Liver (tissue), 3 donors: ENCODE results near the gene TMED5.

ENCODE experiments used
- EGR1 ChIP-seq, 2 donors: IDR thresholded peaks; 2 replicates each; pipeline ENCODE4 v1.6.1; 2016 to 2018; ENCODE audit warnings: antibody characterized with exemption in 2 of 2, low read depth in 2 of 2
- JUND ChIP-seq, 2 donors: IDR thresholded peaks; 2 replicates each; pipeline ENCODE4 v1.6.1; 2016; ENCODE audit warnings: antibody characterized with exemption in 2 of 2
- TF ChIP-seq, protein P1 (sequence below): IDR thresholded peaks from 2 replicates; pipeline ENCODE4 v1.6.1; 2016; ENCODE audit warnings: antibody characterized with exemption
- TF ChIP-seq, protein P2 (sequence below): fragments of 150-350 bp; IDR thresholded peaks from 2 replicates; pipeline ENCODE4 v1.5.1; 2017; ENCODE audit warnings: improper control_type of control experiment, low read depth, low read length; ENCODE audit not compliant: missing input control
- TF ChIP-seq, protein P3 (sequence below): IDR thresholded peaks from 2 replicates; pipeline ENCODE4 v1.6.1; 2016; ENCODE audit warnings: antibody characterized with exemption
- donor health status: healthy.
- donor health status: healthy.

DNA sequence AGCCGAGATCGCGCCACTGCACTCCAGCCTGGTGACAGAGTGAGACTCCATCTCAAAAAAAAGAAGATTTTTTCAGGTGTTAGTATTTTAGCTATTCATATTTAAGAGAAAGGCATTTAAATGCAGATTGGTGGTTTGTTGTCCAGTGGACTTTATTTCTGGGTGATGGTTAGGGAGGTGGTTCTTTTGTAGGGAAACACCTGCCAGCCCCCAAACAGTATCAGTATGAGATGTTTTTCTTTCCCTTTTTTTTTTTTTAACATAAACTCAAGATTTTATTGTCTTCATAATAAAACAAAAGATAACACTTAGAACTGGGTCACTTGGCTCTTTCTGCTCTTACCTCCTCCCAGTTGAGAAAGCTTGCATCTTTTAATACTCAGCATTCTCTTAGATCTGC is 10.2 kb upstream of the TMED5 start:
- TF ChIP-seq, protein P1, sequence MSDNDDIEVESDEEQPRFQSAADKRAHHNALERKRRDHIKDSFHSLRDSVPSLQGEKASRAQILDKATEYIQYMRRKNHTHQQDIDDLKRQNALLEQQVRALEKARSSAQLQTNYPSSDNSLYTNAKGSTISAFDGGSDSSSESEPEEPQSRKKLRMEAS: no peak
- TF ChIP-seq, protein P2, sequence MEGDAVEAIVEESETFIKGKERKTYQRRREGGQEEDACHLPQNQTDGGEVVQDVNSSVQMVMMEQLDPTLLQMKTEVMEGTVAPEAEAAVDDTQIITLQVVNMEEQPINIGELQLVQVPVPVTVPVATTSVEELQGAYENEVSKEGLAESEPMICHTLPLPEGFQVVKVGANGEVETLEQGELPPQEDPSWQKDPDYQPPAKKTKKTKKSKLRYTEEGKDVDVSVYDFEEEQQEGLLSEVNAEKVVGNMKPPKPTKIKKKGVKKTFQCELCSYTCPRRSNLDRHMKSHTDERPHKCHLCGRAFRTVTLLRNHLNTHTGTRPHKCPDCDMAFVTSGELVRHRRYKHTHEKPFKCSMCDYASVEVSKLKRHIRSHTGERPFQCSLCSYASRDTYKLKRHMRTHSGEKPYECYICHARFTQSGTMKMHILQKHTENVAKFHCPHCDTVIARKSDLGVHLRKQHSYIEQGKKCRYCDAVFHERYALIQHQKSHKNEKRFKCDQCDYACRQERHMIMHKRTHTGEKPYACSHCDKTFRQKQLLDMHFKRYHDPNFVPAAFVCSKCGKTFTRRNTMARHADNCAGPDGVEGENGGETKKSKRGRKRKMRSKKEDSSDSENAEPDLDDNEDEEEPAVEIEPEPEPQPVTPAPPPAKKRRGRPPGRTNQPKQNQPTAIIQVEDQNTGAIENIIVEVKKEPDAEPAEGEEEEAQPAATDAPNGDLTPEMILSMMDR: no peak
- TF ChIP-seq JUND (IDR thresholded peaks at IDR 0.05): no peak
- no peak for TF ChIP-seq EGR1 (IDR thresholded peaks at IDR 0.05; ENCODE audit: low read depth in 2 of 2)
- TF ChIP-seq, protein P3, sequence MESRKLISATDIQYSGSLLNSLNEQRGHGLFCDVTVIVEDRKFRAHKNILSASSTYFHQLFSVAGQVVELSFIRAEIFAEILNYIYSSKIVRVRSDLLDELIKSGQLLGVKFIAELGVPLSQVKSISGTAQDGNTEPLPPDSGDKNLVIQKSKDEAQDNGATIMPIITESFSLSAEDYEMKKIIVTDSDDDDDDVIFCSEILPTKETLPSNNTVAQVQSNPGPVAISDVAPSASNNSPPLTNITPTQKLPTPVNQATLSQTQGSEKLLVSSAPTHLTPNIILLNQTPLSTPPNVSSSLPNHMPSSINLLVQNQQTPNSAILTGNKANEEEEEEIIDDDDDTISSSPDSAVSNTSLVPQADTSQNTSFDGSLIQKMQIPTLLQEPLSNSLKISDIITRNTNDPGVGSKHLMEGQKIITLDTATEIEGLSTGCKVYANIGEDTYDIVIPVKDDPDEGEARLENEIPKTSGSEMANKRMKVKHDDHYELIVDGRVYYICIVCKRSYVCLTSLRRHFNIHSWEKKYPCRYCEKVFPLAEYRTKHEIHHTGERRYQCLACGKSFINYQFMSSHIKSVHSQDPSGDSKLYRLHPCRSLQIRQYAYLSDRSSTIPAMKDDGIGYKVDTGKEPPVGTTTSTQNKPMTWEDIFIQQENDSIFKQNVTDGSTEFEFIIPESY: no peak
